Vagina (tissue), 2 donors: ENCODE results near the gene IL31RA.

Experiments
- CTCF ChIP-seq, 3 experiments: fragments of 450-650 bp in 2 of 3; fragments of 200-600 bp in 1 of 3; sonication (generic) in 1 of 3; IDR thresholded peaks; one replicate each; pipeline ENCODE4 v1.5.1; 2017 to 2019; ENCODE audit warnings: antibody characterized with exemption in 3 of 3, mild to moderate bottlenecking in 2 of 3, moderate library complexity in 2 of 3
- POLR2A ChIP-seq, 2 donors: fragments of 450-650 bp; IDR thresholded peaks; one replicate each; pipeline ENCODE4 v1.6.1; 2017; ENCODE audit warnings: antibody characterized with exemption in 2 of 2, mild to moderate bottlenecking in 2 of 2, moderate library complexity in 2 of 2
- POLR2AphosphoS5 ChIP-seq, 2 donors: sonication (generic); formaldehyde crosslinking; IDR thresholded peaks; one replicate each; pipeline ENCODE4 v1.9.0; 2017; ENCODE audit warnings: antibody characterized with exemption in 2 of 2, mild to moderate bottlenecking in 2 of 2, low read depth in 1 of 2; ENCODE audit not compliant: insufficient read depth in 1 of 2

DNA sequence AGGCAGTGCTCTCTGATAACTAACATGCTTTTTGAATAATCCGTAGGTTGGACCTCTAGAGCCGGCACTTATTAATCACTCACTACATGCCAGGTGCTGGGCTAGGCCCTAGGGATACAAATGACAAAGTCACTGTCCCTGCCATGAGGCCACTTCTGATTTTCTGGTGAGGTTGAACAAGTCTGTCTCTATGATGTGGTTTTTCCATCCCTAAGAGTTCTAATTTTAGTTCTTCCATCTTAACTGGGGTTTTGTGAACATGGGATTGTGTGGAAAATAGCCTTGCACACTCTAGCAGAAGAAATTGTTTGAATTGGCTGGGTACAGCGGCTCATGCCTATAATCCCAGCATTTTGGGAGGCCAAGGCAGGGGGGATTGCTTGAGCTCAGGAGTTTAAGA, 64.6 kb downstream of the IL31RA start:
- no peak for TF ChIP-seq CTCF (IDR thresholded peaks at IDR 0.05)
- no peak for TF ChIP-seq POLR2A (IDR thresholded peaks at IDR 0.05)
- no peak for TF ChIP-seq POLR2AphosphoS5 (IDR thresholded peaks at IDR 0.05; ENCODE audit: insufficient read depth in 1 of 2, low read depth in 1 of 2)
